ENCODE measurements around the gene NR2C2AP.
"Not testable (repeated sequence)": the region's sequence is repeated elsewhere in the genome, so short reads cannot be mapped to it uniquely, and the experiment has no call there.

Gene NR2C2AP

GRCh38 chr19:19181488-19181998, 21.7 kb downstream of the NR2C2AP start:
- H3K4me1 Mint-ChIP-seq, result no peaks in the 10 kb centered on the region
- no peak for TF ChIP-seq CTCF (IDR thresholded peaks at IDR 0.05; ENCODE audit: unreplicated experiment in 3 of 3)
- no peaks in the 10 kb centered on the region for H3K27me3 Mint-ChIP-seq (ENCODE audit: low read depth)
- no peak overlapping the region for H3K27ac Mint-ChIP-seq
- H3K4me3 Mint-ChIP-seq, result no peak overlapping the region
- no peaks in the 10 kb centered on the region for H3K9me3 Mint-ChIP-seq
- H3K36me3 Mint-ChIP-seq (ENCODE audit: low read depth), result peaks cover 22% of the 10 kb centered on the region

- no peak overlapping the region for H3K4me3 Mint-ChIP-seq
- H3K9me3 Mint-ChIP-seq, result no peaks in the 10 kb centered on the region
- no peak overlapping the region for H3K27ac Mint-ChIP-seq
- TF ChIP-seq CTCF (IDR thresholded peaks at IDR 0.05; ENCODE audit: unreplicated experiment in 3 of 3), result no peak
- no peaks in the 10 kb centered on the region for H3K27me3 Mint-ChIP-seq (ENCODE audit: low read depth)
- no peaks in the 10 kb centered on the region for H3K4me1 Mint-ChIP-seq
- peaks cover 17% of the 10 kb centered on the region for H3K36me3 Mint-ChIP-seq (ENCODE audit: low read depth)
Observed at GRCh38 chr19:19179548-19180441, 23.4 kb downstream of the NR2C2AP start.

- Mint-ChIP-seq H3K4me3 (no peak overlapping the region), H3K36me3 (ENCODE audit: low read depth) (peaks cover 7% of the 10 kb centered on the region), H3K27ac (no peak overlapping the region), H3K27me3 (ENCODE audit: low read depth) (no peaks in the 10 kb centered on the region), H3K9me3 (no peaks in the 10 kb centered on the region), H3K4me1 (peaks cover 6% of the 10 kb centered on the region)
- no peak for TF ChIP-seq CTCF (IDR thresholded peaks at IDR 0.05; ENCODE audit: unreplicated experiment in 3 of 3)
Observed at GRCh38 chr19:19176950-19177349, 26.3 kb downstream of the NR2C2AP start.

- H3K36me3 Mint-ChIP-seq (ENCODE audit: low read depth); H3K4me3 Mint-ChIP-seq; H3K9me3 Mint-ChIP-seq; H3K27me3 Mint-ChIP-seq (ENCODE audit: low read depth); H3K27ac Mint-ChIP-seq: not testable (repeated sequence)
- peaks cover 29% of the 10 kb centered on the region for H3K4me1 Mint-ChIP-seq
Observed at GRCh38 chr19:19173243-19173642, 30.0 kb downstream of the NR2C2AP start.

GRCh38 chr19:19171821-19172532, 31.2 kb downstream of the NR2C2AP start:
- Mint-ChIP-seq H3K27me3 (ENCODE audit: low read depth) (peaks cover 5% of the 10 kb centered on the region), H3K36me3 (ENCODE audit: low read depth) (no peaks in the 10 kb centered on the region), H3K27ac (peak overlapping the region in 1 of 3 experiments; percentile 43), H3K9me3 (no peaks in the 10 kb centered on the region), H3K4me3 (peak overlapping the region in 2 of 3 experiments; percentile 2 to 18), H3K4me1 (peaks cover 29% of the 10 kb centered on the region)
- TF ChIP-seq CTCF (IDR thresholded peaks at IDR 0.05; ENCODE audit: unreplicated experiment in 3 of 3), result no peak

- Mint-ChIP-seq H3K27ac (peak overlapping the region; percentile 6 to 43 (median 14)), H3K36me3 (ENCODE audit: low read depth) (no peaks in the 10 kb centered on the region), H3K27me3 (ENCODE audit: low read depth) (peaks cover 5% of the 10 kb centered on the region), H3K4me1 (peaks cover 29% of the 10 kb centered on the region), H3K4me3 (peak overlapping the region; percentile 32 to 50 (median 46)), H3K9me3 (no peaks in the 10 kb centered on the region)
- TF ChIP-seq CTCF (IDR thresholded peaks at IDR 0.05; ENCODE audit: unreplicated experiment in 3 of 3), result no peak
Observed at GRCh38 chr19:19170873-19171672, 32.1 kb downstream of the NR2C2AP start.

Measured in nephron (organoid).